GM21390 (cell line): Measurements from ENCODE around the gene TRAPPC2.
A peak's percentile ranks its signal among the peaks of the same experiment; 100 is the strongest.

Source experiments
- ATAC-seq: cut with Tn5 transposase; IDR thresholded peaks from one replicate; pipeline ENCODE4 v1.9.1; 2021; ENCODE audit not compliant: unreplicated experiment

The TRAPPC2 gene

DNA sequence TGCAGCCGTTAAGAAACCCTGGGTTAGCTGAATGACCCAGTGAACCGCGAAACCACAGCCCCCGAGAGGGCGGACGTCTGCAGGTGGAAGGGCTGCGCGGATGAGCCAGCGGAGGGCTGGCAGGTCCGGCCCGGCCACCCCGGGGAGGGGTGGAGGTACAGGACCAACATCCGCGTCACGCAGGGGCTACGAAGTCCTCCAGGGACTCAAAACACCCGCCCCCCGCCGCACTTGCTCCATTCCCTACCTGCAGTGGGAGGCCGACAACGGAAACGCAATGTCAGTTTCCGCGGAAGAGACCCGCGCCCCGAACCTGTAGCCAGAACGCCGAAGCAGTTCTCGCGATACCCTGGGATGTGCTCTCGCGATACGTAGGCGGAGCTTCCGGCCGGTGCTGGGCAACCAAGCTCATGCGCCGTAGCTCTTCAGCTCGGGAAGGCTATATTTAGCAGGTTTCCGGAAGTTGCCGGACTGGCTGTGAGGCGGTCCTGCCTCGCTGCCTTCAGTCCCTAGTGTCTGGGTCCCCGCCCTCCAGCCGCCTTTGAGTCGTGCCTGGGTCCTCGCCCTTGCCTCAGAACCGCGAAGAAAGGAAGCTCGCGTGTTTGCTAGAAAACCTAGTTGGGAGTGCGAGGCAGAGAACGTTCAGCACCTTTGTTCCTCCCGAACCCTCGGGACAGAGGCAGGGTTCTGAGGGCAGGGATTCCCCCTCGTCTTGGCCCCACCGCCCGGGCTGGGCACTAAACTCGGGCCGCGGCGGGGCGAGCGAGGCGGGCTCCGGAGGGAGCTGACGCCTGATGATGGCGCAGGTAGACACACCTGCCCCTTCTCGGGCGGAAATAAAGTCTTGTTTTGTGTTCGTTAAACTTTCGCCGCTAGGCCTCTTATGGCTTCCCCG, at the start of gene TRAPPC2, which contains the start of gene OFD1:
TRAPPC2 (minus strand) TSS at position 343 of the 895 bp plus-strand sequence. CDS start 14,657 bp downstream, outside the sequence.
OFD1 (plus strand) TSS at position 471 of the 895 bp plus-strand sequence; CDS start at position 795, 324 bp downstream.
- peak; percentile 87 for ATAC-seq

- no peak for ATAC-seq
Measured at GRCh38 chrX:13780868-13781427, 46.5 kb upstream of the TRAPPC2 start.

GRCh38 chrX:13778916-13779315, 44.5 kb upstream of the TRAPPC2 start:
- no peak for ATAC-seq

GRCh38 chrX:13776387-13776786, 42.0 kb upstream of the TRAPPC2 start:
- ATAC-seq, result no peak

DNA sequence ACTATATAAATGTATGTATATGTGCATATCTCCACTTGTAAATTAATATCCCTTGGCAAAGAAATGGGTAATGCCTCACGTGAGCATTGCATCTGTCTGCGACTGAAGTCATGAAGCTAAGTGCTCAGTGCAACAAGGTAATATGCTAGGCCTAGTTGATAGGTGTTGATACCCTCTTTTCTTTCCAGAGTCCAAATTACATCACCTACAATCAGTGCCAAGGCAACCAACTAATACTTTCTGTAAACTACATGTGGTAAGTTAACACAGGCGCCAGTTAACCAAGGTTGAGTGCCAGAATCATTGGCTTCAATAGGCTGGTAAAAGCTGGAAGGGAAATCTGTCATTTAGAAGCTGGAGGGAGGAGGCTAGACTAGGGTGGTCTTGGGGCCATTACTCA, 41.4 kb upstream of the TRAPPC2 start:
- no peak for ATAC-seq

GRCh38 chrX:13774696-13775095, 40.3 kb upstream of the TRAPPC2 start:
- no peak for ATAC-seq

DNA sequence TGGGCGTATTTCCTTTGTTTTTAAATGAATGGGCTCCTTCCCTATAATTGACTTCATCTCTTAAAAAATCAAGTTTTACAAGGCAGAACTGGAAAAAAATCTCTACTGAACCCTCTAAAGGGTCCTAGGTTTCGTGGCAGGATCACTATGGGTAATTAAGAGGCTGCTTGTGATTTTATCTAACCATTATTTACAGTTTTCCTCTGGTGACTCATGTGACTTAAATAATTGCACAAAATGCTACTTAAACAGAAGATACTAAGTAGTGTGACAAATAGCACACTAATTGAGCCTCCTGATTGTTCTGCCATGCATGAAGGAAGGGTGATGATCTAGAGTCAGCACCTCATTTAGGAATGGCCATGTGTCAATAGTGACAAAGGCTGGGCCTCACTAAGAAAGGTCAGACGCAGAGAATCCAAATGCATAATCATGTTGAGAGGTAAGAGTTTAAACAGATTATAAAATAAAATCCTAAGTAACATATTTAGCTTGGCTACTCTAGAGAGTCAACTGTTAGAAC, 35.7 kb upstream of the TRAPPC2 start:
- ATAC-seq, result no peak

DNA sequence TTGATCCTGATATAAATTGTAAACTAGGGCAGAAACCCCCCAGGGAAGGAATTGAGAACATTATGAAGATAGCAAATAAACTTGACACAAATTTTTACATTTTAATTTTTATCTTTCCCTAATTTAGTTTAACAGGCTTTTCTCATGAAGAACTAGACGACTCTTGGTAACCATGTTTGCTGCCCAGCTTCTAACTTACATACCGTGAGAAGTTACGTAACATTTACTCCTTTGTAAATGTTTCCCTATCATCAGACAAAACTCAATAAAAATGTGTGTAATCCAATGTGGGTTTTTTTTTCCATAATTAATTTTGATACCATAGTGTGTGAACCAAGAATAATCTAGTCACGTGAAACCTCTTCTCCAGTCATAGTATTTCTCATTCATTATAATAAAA, 34.5 kb upstream of the TRAPPC2 start:
- no peak for ATAC-seq

GRCh38 chrX:13764765-13765164, 30.3 kb upstream of the TRAPPC2 start:
- ATAC-seq, result no peak

- ATAC-seq, result no peak
Measured at GRCh38 chrX:13764281-13764680, 29.9 kb upstream of the TRAPPC2 start.

DNA sequence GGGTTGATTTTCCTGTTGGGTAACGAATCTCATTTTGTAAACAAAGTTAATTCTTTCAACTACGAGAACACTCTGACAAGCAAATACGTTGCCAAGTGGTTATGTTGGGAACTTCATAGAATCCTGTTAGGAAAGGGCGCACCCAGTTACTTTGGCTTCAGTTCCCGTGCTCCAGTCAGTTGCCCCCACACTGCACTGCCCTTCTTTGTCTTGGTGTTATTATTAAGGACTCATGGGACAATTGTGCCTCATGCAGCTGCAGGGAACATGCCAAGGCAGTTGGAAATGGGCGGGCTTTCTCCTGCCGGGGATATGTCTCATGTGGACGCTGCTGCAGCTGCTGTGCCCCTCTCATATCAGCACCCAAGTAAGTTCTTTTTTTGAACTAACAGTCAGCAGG, 29.1 kb upstream of the TRAPPC2 start:
- no peak for ATAC-seq

DNA sequence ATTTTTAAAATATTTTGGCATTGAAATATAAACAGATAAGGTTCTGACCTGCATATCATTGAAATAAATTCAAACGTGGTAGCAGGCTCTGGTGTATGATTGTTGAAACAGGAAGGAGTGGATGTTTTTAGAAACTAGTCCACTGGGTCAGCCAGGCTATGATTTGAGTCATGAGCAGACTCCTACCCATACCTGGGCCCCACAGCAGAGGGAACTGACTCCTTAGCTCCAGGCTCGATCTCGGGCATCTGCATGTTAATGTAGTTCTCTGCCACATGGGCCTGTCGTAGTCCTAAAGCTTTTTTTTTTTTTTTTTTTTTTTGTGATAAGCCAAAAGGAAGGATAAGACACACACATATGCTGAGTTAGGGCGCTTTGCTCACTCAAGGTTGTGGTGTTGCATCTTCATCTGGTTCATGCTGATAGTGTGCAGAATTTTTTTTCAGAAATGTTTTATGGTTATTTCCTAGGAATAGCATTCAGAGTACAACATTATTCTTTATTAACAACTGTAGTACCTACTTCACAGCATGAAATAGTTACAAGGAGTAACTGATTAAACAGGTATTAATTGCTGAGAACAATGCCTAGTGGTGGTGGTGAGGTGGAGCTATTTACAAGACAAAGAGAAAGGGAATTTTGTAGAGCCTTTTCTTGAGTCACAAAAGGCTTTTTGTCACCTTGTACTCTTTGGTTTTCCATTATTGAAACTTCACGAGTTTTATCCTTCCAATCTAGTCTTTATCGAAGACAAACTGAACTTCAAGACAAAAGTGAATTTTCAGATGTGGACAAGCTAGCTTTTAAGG, 27.4 kb upstream of the TRAPPC2 start:
- ATAC-seq, result peak; percentile 53

- ATAC-seq, result no peak
Measured at GRCh38 chrX:13760426-13760825, 26.0 kb upstream of the TRAPPC2 start.

DNA sequence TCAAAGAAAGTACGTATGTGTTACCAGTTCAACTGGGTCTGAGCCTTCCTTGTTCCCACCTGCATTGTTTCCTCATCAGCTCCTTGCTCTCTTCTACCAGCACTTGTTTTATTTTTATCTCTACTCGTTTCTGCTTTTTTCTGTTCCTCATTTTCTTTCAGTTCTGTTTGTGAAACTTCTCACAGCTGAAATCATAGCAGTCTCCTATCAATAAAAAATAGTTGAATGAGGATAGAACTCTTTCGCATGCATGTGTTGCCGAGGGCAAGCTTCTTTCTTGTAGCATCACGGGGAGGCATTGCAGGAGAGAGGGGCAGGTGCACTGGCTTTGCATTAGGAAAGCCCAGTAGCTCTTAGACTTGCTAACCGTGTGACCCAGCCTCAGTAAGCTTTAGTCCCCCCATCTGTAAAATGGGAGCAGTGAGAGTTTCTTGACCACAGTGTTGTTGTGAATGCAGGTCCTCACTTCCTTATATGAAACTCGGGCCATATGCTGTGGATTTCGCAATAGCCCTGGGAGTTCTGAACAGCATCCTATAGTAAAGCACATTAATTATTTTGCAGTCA, 24.8 kb upstream of the TRAPPC2 start:
- peak; percentile 75 for ATAC-seq

DNA sequence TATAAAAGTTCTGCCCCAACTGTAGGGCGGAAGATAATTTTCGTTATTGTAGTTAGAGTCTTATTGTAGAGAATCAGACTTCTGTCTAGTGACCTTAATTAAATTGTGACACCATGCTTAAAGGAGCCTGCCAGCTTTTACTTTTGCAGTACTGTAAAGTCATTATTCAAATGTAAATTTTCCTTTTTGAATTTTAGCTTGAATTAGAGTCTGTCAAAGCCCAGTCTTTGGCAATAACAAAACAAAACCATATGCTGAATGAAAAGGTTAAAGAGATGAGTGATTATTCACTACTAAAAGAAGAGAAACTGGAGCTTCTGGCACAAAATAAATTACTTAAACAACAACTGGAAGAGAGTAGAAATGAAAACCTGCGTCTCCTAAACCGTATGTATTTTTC, 22.0 kb upstream of the TRAPPC2 start:
- no peak for ATAC-seq

DNA sequence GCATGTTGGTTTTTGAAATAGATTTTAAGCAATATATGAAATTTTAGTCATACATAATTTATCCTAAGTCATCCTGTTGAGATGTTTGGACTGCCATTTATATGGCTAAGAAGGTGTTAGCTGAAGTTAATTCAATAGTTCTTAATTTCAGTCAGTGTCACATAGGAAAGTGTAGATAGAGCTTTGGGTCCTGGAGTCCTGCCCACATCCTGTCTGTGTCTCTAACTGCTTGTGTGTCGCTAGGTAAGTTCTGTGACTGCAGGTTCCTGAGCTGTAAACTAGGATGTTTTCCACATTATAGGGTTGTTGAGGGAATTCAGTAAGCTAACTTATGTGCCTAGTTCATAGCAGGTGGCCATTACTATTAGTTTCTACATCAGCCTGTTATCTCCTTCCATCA, 20.8 kb upstream of the TRAPPC2 start:
- no peak for ATAC-seq

DNA sequence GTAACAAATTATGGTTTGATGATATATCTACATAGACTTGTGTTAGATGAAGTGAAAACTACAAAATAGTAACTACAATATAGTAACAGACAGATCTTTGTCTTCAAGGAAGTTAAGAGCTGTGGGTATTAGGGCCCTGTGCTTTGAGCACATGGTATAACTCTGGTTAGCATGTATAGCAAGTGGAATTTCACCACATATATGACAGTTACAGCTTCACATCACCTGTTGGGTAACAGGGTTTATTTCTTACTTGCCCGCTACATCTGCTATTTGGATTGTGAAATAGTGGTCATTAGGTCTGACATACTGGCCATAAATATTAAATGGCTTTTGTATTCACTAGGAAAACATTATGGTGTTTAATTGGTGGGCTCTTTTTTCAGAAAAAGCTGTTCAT, 20.3 kb upstream of the TRAPPC2 start:
- no peak for ATAC-seq

- peak; percentile 66 for ATAC-seq
Measured at GRCh38 chrX:13752646-13753045, 18.2 kb upstream of the TRAPPC2 start.

- no peak for ATAC-seq
Measured at GRCh38 chrX:13752141-13752540, 17.7 kb upstream of the TRAPPC2 start.

- no peak for ATAC-seq
Measured at GRCh38 chrX:13750812-13751211, 16.4 kb upstream of the TRAPPC2 start.

- ATAC-seq, result no peak
Measured at GRCh38 chrX:13750204-13750603, 15.8 kb upstream of the TRAPPC2 start.
